Epidermal melanocyte (primary cell): ENCODE results near the gene HMGXB4.
A peak's percentile ranks its signal among the peaks of the same experiment; 100 is the strongest.

ENCODE experiments used
- DNase-seq: peaks from one replicate; pipeline ENCODE4 v3.0.0; 2011; ENCODE audit warnings: low spot score; ENCODE audit not compliant: insufficient read length

The HMGXB4 gene

DNA sequence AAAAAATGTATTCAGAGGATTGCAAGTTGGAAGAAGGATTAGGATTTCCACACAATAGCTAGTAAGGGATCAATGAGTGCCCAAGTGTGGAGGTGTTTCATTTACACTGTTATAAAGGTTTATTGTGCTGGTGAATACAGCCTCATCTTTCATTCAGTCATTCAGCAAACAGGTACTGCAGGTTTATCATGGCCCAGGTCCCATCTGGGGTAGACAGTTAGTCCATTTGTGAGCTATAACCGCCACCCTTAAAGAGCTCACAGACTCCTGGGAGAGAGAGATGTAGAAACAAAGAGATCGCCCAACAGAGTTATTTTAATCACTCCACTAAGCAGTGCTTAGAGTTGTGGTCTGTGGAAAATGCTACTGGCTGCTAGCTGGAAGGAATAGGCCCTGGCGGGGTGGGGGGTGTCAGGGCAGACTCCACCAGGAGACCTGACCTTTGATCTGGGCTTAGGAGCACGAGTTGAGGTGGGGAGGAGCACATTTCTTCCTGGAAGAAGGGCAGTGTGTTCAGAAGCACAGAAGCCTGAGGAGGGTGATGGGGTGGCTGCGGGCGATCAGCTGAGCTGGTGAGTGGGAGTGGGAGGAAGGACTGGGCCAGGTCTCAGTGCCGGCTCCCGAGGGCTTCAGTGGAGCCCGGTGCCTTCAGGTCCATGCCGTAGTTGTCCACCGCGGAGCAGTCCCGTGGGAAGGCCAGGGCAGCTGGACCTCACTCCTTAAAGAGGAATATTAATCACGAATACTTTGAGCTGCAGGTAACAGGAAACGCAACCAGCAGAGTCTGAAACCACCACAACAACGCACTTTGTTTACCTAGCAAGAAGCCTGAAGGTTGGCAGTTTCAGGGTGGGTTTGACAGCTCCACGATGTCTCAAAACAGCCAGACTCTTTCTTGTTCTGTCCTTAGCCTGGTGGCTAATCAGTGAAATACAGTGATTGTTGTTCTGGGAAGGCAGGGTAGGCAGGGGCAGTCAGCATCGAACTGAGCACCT lies 53.6 kb downstream of the HMGXB4 start:
- no peak for DNase-seq

DNA sequence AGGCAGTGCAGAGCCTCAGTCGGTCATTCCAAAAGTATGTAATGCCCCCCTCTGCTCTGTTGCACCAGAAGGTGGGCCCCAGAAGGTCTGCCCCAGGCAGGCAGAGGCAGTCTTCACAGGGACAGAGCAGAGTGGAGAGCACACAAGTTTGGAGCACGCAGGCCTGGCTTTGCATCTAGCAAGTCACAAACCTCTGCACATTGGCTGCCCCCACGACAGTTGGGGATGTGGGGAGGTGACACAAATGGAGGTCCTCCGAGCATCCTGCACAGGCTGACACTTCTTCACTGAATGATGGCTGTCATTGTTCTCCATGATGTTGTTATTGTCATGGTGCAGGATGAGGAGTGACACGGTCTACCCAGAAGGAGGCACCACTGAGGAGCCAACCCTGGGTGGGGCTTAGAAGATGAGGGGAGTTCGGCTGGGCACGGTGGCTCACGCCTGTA lies 54.3 kb downstream of the HMGXB4 start:
- no peak for DNase-seq

DNA sequence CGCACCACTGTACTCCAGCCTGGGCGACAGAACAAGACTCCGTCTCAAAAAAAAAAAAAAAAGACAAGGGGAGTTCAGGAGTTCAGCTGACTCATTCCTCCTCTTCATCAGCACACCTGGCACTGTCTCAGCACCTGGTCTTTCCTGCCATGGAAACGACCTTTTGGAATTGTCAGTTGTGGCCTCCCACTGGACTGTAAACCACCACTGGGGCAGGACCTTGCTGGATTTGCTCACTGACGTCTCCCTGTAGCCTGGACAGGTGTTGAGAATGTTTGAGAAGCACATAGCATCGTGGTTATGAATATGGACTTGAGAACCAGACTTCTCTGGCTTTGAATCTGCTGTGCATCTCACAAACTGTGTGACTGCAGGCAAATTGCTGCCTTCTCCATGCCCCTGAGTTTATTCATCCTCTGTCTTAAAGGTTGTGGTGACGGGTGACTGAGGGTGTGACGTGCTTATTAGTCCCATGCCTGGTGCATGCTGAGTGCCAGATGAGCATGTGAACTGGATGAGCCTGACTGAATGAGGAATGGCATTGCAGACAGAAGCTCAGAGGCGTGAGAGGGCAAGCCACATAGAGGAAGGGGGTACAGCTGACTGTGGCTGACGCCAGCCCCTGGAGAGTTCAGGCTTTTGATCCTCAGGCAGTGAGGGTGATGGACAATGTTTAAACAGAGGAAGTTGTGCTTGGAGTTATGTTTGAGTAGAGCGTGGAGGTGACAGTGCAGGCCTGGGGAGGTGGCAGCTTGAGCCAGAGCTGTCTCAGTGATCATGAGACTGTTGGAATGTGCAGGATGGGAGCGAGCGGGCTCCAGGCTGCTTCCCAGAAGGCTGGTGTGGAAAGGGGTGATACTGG lies 55.1 kb downstream of the HMGXB4 start:
- DNase-seq = no peak

DNA sequence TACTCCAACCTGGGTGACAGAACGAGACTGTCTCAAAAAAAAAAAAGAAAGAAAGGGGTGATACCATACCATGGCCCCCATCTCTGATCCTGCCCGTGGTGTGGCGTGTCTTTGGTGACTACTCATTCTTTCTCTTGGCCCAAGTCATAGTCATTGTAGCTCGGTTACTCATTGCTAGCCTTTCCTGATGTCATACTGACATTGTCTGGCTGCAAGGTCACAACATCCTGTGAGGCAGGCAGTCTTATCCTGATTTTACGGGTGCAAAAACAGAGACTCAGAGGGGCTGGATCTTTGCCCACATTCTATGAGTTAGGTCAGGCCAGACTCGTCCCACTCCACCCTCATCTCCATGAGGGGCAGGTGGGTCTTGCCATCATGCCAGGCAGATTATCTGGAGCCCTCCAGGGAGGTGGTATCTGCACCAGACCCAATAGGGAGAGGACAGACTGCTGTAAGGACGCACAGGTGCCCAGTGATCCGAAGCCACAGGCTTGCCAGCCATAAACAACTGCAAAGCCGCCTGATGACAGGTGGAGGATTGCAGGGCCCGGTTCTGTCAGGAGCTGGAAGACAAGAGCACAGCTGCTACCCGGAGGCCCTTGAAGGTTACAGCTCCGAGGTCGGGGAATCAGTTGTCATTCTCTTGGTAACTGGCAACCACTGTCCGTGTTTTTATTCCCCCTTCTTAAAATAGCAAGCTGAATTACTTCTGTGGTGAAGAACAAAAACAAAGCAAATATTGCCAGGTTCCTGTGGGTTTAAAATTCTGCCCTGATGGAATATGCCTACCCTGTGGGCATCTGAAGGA lies 56.2 kb downstream of the HMGXB4 start:
- DNase-seq = no peak

DNA sequence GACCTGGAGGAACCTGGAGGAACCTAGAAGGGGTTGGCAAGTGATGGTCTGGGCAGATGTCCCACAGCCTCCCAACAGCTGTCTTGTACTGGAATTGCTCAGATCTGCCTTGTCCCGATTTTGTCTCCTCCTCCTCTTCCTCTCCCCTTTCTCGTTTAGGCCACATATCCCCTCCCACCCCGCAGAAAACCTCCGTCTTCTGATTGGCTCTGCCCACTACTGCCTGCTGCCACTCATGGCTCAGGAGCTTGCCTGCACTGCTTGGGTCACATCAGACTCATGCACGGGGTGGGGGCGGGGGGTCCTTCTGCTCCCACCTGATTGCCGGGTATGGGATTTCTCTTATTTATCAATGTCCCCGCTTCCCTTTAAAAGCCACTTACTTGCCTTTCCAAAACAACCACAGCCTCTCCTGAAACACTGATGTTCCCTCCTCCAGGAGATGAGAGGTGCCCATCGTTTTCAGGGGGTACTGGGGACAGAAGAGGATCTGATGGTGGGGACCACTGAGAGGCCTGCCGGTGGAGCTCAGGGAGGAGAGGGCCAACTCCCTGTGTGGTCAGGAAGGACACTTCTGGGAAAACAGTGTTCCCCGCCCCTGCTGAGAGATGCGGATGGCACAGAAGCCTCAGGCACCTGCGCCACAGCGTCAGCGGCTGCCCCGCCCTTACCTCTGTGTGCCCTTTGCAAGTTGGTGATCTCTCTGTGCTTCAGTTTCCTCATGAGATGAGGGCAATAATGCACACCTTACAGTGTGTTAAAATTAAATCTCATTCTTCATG lies 57.1 kb downstream of the HMGXB4 start:
- no peak for DNase-seq

DNA sequence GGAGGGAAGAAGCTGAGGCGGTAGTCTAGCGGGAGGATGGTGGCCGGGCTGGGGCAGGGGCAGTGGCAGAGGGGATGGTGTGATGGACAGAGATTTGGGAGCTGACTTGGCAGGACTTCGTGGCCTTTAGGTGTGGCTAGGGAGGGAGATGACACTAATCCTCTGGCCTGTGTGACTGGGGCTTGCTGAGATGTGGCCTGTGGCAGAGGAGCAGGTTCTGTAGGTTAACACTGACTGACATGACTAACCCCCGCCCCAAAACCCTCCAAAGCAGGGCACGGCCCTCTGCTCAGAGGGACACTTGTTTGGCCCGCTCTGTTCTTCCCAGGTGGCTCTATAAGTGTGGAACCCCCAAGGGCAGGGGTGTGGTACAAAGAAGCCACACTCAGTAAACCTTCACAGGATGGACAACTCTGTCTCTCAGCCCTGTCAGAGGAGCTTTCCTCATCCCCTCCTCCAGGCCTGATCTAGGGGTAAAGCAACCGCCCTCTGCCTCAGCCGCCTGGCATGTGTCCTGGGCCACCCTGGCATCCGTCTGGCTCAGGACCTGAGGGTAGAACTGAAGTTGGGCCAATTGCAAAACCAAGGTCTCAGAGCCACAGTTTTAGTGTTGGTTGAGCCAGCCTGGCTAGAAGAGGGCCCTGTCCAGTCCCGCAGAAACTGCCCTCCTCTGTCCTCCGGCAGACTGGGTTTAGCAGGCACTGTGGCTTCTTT lies 58.0 kb downstream of the HMGXB4 start:
- DNase-seq = no peak

DNA sequence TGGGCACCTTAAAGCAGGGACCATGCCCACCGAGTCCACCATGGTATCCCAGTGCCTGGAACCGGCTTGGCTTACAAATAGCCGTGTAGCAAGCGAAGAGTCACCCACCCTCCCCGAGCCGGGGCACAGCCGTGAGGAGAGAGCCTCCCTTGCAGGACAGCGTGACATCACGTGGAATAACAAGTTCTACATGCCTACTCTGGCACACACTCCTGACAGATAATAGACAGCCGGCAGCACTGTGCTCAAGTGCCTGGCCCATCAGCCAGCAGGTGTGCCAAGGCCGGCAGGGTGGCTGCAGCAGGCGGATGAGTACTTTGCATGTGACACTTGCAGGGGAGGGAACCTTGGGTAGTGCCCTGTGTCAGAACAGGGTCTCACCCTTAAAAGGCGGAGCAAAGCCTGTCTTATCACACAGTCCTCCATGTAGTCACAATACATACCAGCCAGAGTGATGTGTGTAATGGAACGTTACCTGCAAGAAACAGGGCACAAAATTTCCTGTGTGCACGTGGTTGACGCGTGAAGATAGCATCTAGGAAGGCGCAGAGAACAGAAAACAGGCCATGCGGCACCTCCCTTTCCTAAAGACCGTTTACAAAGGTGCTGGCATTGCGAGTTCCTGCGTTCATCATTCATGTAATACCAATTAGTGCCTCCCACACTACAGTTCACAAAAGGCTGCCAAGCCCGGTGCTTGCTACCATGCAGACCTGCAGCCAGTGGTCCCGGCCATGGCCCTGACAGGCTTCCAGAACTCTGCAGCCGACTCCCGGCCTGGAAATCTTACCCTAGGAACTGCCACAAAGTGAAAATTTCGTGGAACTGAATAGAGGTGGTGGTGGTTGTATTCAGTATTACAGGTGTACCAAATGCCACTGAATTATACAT lies 58.8 kb downstream of the HMGXB4 start:
- no peak for DNase-seq

DNA sequence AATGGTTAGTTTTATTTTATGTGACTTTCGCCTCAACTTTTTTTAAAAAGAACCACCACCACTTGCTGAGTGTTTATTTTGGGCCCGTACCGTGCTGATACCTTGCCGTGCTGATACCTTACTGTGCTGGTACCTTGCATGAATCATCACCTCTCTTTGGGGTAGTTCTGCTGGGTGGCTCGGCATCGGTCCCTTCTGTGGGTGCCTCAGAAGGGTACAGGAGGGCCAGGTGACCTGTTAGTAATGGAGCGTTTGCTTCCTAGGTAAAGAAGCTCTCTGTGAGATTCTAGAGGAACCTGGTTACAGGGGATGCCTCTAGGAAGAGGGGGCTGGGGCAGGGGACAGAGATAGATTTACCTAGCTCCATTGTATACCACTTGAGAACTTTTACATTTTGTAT lies 59.5 kb downstream of the HMGXB4 start:
- no peak for DNase-seq

DNA sequence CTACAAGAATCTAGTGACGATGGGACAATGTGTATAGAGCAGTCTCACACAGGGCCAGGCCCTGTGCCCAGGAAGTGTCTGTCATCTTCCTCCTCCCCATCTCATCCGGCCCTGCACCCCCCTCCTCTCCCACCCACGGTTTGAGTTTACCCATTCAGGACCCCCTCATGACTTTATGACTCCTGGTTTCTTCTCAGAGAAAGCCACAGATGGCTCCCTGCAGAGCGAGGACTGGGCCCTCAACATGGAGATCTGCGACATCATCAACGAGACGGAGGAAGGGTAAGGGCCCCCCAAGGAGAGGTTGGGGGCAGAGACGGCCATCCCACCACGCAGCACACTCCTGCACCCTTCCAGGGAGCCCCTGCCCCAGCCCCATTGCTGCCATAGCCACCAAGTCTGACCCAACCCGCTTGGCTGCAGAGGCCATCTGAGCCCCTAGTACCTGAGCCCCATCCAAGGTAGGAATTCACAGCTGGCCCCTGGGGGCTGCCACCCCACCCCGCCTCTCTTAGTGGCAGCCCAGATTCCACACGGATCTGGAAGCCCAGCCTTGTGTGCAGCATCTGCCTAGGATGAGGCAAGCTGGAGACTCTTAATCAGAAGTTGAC lies 60.5 kb downstream of the HMGXB4 start:
- no peak for DNase-seq

DNA sequence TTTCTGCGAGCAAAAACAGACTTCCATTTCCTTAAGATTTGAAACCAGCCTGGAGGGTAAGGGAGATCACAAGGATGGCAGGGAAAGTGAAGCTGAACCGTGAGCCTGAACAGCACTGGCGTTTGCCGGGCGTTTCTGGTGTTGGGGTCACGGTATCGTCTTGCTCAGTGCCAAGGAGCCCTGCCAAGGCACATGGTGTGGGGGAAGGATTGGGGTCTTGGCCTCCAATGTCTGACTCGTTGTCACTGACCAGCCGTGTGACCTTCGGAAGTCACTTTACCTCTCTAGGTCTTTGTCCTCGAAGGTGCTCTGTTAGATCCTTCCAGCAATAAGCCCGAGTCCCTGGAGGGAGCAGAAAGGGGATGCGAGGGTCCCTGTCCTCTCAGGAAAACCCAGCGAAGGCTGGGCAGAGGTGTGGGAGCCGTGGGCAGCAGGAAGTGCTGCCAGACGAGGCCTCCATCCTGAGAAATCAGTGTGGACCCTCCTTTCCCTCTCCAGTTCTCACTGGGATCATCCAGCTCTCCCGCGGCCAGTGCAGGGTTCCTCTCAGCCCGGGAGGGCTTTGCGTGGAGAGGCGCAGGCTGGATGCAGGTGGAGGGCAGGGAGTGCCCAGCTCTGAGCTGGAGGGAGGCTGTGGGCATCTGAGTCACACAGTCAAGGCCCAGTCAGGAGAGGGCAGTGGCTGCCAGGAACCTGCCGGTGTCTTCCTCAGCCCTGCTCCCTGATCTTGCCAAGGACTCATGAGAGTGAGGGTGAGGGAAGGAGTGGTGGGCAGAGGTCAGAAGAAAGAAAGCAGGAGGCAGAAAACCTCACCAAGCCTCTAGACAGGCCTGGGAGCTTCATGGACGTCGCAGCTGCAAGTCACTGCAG lies 61.3 kb downstream of the HMGXB4 start:
- DNase-seq = peak; percentile 43

DNA sequence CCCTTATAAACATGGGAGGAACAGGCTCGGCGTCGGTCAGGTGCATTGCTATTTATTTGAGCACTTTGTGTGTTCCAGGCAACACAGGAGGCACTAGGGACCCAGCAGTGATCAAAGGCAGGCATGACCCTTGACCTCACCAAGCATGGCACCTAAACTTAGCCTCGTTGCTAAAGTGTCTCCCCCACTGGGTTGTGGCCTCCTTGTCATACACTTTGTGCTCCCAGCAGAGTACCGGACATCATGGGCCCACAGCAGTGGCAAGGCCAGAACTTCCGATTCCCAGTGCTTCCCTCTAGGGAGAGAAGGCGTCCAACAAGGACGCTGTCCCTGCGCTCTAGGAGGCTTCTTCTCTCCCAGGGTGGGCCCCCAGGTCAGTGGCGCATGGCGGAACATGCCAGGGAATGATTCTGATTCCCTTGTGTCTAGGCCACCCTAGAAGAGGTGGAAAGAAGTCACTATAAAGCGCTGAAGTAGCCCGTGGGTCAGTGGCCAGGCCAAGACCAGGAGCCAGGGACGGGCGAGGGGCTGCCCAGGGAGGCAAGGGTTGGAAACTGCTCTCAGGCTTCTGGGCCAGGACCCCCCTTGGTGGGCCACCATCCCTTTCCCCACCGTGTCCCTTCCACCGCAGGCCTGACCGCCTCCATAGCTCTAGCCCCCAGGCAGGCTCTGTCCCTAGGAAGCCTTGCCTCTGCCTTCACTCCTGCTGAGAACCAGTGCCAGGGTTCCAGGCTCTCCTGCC lies 62.1 kb downstream of the HMGXB4 start:
- no peak for DNase-seq

DNA sequence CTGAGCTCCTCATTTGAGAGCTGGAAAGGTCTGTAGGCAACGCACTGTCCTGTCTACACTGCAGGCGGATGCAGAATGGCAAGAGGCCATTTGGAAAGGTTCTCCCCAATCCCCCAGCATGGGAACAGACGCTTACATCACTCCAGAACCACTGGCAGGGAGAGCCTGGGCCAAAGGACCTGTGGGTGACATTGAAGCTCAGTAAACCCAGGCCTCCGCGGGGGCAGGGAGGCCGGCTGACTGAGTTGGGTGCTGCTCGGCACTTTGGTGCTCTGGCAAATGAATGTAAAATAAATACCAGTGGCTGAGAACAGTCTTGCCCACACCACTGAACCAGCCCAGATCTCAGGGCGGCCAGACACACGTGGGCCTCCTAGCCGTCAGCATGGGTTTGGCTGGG lies 64.8 kb downstream of the HMGXB4 start:
- DNase-seq = no peak

DNA sequence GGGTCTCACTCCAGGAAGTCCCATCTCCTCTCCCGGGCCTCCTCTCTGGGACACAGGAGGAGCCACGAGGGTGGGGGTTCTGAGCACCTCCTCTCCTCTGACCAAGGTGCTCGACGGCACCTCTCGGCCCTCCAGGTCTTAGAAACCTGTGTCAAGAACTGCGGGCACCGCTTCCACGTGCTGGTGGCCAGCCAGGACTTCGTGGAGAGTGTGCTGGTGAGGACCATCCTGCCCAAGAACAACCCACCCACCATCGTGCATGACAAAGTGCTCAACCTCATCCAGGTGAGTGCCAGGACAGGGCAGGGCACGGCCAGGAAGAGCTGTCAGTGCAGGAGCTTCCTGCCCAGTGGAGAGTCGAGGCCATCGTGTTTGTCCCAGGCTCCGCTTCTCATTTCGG lies 65.6 kb downstream of the HMGXB4 start:
- no peak for DNase-seq

DNA sequence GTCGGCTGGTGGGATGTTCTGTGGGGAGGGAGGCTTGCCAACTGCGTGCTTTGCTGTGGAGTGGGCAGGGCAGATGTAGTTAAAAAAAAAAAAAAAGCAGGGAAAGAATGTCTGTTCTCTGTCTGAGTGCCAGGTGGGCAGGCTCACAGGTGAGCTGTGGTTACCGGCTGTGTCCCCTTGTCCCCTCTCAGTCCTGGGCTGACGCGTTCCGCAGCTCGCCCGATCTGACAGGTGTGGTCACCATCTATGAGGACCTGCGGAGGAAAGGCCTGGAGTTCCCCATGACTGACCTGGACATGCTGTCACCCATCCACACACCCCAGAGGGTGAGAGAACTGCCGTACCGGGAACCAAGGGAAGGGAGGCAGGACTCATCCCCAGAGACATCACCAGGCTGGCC lies 66.0 kb downstream of the HMGXB4 start:
- no peak for DNase-seq

DNA sequence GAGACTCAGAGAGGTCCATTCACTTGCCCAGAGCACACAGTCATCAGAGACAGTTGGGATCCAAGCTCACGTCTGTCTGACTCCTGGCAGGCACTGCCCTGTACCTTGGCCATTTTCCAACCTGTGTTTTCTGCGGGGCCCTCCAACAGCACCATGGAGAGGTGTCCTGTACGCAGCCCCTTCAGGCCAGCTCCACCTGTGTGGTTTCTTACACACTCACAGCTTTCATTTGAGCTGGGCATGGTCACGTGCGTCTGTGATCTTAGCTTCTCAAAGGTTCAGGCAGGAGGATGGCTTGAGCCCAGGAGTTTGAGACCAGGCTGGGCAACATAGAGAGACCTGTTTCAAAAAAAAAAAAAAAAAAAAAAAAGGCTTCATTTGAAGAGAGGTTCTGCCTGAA lies 66.8 kb downstream of the HMGXB4 start:
- DNase-seq = no peak

DNA sequence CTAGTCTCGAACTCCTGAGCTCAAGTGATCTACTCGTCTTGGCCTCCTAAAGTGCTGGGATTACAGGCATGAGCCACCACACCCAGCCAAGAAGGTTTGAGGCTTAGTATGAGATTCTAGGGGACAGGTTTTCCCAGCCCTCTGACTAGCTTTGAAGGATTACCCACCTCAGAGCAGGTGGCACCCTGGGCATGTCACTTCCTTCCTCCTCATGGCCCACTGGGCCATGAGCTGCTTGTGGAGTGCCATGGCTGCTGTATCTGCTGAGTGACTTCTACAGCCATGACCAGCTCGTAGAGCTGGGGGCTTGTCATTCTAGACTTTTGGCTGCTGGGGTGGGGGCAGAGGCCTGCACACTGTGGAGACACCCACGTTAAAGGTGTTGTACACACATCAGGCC lies 67.5 kb downstream of the HMGXB4 start:
- DNase-seq = no peak

DNA sequence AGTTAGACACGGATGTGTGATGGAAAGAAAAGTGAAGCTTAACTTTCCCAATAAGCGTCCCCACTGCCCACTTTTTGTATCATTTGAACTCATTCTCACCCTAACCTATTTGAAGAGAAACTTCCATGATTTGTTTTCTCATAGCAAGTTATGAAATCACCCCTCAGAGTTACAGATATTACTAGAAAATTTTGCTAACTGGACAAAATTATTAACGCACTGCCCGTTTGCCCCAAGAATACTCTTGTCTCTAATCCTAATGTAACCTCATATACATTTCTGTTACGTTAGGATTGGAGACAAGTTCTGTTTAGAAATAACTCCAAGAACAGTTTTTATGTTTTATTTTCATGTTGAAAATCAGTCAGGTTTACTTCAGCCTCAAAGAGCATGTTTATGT lies 67.9 kb downstream of the HMGXB4 start:
- DNase-seq = no peak
